C4-2B (cell line): ENCODE results near the gene SORCS1.
"Not testable (repeated sequence)": the region's sequence is repeated elsewhere in the genome, so short reads cannot be mapped to it uniquely, and the experiment has no call there.

Experiments used
- CTCF ChIP-seq: fragments of 450-650 bp; conservative IDR thresholded peaks from 2 replicates; pipeline ENCODE4 v1.5.1; 2017; ENCODE audit warnings: mild to moderate bottlenecking
- ZFX ChIP-seq: fragments of 450-650 bp; IDR thresholded peaks from 2 replicates; pipeline ENCODE4 v1.6.1; 2017

GRCh38 chr10:107024033-107024432 lies 140.5 kb downstream of the SORCS1 start:
- TF ChIP-seq CTCF, ZFX: not testable (repeated sequence)
